ENCODE results near the gene INPP4B.

The INPP4B gene

DNA sequence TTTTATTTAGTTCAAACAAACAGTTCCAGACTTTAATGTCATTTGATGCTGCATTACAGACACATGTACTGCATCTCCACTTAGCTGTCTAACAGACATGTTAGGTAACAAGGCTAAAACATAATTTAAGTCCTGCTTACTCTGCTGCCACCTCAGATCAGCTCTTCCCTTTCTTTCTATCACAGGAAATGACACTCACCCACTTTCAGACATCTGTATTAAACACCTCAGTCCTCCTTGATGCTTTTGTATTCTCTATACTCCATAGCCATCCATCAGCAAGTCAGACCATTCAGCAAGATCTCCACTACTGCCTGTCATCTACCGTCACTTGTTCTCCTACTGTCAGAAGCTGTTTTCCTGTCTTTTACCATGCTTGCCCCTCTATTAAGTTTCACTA lies 804.3 kb downstream of the INPP4B start:
- no peak for DNase-seq

DNA sequence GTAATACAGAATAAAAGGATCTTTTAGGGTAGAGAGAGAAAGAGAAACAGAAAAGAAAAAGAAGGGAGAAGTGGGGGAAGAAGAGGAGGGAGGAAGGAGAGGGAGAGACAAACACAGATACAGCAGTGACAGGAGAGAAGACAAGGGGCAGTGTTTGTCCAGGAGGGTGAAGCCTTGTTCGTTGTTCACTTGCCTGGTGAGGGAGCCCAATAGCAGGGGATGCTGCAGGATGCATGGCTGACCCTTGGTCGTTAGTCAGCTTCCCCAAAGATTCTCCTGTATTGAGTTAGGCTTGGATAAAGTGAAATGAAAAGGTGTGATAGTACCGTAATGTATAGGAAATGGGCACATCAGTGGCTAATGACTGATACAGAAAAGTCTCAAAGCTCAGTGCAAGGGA lies 806.1 kb downstream of the INPP4B start:
- DNase-seq: no peak

DNA sequence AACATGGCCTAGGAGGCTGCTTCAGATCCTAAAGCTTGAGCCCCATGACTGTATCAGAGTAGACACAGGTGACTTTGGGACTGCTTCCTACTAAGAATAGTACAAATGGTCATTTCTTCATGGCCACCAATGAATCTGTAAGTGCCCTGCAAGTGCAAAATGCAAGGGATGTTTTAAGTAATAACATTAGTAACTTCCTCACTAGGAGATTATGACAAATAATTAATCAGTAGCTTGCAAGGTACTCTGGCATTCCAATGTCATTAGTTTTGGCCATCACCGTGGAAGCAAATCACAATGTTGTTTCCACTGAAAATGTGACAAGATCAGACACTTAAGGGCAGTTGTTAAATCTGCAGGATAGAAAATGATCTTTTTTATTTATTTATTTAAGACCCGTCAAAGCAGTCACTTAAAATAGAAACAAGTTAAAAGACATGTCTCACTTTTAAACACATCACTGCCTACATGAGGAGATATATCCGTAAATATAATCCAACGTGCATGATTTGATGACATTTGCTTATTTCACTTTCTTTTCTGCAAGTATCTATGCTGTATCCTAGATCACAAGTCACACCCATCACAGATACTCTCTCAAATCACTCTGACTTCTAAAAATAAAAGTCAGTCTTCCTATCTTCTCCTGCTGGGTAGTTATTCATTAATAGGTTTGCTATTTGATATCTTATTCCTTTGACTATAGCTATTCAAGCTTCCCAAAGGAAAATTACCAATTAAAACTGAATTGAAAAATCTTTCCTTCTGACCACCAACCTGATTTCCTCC lies 809.1 kb downstream of the INPP4B start:
- DNase-seq: no peak

DNA sequence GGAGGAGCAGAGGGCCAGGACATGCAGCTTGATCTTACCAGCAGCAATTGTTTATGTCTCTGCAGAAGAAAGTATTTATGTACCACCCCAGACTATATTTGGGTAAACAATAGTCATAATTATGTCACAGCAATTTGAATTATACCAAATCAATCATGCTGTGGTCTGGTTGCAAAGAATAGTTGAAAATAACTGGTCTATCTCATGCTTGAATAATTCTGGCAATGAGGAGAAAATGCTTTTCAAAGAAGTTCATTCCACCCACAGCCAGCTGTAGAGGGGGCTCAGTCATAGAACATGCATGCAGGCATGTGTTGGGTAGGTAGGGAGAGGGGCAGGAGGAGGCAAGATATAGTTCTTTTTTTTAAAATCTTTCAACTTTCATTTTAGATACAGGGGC lies 810.5 kb downstream of the INPP4B start:
- DNase-seq: no peak

DNA sequence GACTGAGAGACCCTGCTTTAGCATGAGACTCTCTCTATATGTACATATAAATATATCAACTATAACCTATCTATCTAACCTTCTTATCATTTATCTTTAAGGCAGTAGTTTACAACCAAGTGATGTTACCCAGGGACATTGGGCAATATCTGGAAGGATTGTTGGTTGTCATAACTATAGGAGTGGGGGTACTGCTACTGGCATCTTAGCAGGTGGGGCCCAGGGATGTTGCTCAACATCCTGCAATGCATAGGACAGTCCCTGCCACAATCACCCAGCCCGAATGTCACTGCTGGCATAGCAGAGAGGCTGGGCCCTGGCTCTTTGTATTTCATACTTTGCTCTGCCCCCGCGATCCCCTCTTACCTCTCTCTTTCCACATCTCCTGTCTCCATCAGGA lies 812.0 kb downstream of the INPP4B start:
- no peak for DNase-seq

DNA sequence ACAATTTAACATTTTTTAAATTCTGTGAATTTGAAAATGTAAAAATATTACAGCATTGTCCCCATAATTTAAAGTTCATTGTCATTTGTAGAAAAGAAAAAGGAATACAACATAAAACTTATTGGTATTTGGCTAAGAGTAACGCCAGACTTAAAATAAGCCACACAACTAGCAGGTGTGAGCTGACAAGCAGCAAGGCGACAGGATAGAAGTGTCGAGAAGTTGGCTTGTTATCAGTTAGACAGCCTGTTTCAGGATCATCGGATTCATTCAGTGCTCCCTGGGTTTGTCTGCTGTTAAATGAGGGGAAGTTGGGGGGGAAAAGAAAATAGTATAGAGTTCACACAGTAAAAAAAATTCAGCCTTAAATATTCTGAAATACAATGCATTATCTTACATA lies 816.1 kb downstream of the INPP4B start:
- no peak for DNase-seq

DNA sequence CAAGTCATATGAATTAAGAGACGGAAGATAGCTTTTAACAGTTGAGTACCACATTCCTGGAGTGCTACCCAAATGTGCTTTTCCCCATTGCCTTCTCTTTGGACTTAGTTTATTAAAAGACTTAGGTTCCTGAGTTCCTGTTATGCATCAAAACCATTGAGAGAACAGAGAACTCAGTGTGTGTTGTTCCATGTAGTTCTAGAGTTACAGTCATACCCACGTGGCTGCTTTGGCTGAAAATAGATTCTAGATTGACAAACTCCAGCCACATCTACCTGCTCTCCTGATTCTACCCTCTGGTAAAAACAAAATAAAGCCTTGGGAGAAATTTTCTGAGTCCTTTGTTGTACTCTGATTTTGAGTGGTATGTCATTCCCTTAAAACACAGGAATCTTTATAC lies 824.3 kb downstream of the INPP4B start:
- DNase-seq: no peak

DNA sequence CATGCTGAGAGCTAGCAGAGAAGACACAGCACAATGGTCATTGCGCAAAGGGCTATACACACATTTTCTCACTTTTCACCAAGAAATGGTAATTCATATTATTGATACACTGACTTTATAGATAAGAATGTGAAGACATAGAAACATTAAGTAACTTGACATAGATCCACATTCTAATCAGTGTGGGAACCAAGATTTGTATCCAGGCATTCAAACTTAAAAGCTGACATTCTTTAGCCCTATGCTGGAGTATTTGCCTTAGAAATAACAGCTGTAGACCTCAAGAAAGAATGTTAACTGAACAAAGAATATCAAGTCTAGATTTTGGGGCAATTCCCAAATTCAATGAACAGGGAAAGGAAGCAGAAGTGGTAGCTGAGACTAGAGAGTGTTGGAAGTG lies 824.9 kb downstream of the INPP4B start:
- no peak for DNase-seq

DNA sequence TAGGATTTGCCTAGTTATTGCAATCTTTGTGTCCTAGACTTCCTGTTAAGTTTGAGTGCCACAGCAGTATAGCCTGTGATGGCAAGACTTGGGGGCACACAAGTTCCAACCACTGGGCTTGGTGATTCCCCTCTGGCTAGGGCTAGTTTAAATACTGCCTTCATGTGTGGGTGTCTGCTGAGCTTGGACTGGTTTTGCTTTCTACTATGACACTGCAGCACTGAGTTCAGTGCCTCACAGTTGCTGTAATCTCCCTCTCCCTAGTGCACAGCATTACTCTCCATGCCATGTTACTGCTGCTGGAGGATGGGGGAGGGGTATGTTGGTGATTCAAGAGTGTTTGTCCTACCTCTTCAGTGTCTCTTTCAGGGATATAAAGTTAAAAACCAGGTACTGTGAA lies 830.1 kb downstream of the INPP4B start:
- DNase-seq: no peak

DNA sequence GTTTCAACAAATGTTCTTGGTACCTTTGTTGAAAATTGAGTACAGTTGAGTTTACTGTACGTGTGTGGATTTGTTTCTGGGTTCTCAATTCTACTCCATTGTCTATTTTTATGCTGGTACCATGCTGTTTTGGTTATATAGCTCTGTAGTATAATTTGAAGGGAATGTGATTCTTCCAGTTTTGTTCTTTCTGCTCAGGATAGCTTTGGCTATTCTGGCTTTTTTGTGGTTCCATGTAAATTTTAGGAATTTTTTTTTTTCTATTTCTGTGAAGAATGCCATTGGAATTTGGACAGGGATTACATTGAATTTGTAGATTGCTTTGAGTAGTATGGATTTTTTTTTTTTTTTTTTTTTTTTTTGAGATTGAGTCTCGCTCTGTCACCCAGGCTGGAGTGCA lies 836.4 kb downstream of the INPP4B start:
- DNase-seq: no peak

DNA sequence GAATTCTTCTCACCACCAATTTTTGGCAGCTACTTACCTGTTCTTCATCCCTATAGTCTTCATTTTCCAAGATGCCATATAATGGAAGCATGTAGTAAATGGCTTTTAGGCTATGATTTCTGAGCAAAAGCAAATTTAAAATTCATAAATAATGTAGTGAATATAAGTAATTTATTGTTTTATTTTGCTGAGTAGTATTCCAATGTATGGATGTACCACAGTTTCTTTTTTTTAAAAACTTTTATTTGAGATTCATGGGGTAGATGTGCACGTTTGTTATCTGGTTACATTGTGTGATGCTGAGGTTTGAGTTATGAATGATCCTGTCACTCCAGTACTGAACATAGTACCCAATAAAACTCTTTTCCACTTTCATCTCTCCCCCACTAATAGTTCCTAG lies 840.6 kb downstream of the INPP4B start:
- no peak for DNase-seq

DNA sequence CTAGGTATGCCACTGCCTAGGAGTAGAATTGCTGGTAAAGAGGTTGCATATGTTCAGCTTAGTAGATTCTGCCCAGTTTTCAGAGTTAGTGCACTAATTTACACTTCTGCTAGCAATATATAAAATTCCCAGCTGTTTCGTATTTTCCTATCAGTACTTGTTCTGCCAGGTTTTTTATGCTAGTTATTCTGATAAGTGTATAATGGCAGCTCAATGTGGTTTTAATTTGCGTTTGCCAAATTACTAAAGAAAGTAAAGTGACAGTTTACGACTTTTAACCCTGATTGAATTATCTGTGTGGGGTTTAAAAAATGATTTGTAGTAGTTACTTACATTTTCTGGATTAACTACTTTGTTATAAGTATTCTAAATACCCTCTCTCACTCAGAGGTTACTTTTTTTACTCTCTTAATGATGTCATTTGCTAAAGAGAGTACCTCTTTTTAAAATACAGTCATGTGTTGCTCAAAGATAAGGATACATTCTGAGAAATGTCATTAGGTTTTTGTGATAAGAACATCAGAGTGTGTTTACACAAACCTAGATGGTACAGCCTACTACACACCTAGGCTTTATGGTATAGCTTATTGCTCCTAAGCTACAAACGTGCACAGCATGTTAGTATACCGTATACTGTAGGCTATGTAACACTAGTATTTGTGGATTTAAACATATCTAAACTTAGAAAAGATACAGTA lies 846.5 kb downstream of the INPP4B start:
- no peak for DNase-seq

DNA sequence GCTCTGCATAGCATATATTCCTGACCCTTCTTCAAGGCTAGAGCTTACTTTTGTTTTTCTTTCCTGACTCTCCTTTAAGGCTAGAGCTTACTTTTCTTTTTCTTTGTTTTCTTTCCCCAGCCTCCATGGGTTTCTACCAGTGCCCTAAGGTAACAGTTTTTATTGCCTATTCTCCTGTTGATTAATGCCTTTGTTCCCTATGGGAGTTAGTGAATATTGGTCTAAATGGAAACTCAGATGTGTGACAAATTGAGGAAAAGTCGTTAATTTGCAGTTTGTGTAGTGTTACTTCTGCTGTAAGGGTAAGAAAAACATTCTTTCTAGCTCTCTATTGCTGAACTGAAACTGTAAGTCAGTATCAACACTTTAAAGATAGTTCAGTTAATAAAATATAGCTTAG lies 851.0 kb downstream of the INPP4B start:
- no peak for DNase-seq

DNA sequence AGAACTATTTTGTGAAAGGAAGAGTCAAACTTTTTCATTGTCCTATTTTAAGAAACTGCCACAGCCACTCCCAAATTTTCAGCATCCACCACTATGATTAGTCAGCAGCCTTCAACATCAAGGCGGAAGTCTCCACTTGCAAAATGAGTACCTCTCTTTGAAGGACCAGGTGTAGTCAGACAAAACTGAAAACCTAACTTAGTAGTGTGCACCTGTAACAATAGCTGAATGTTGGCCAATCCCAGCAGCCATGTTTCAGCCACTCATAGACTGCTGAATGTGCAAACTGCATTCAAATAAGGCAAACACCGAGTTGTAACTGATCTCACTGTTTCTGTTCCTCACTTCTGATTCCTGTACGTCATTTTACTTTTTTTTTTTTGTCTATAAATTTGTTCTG lies 868.7 kb downstream of the INPP4B start:
- no peak for DNase-seq

Data from CD4-positive, alpha-beta T cell treated with Interleukin-21 for 1 hour (primary cell).